Progenitor cell of endocrine pancreas (in vitro differentiated cells): ENCODE measurements around the gene ZNF618. TPM values are rescaled to one million over a fixed set of nuclear protein-coding genes. Genes with fewer than 3 reads are reported as not detected.
A peak's percentile ranks its signal among the peaks of the same experiment; 100 is the strongest.

Experiments
- DNase-seq: peaks from one replicate; pipeline ENCODE4 v3.0.0; 2021; ENCODE audit warnings: low spot score; ENCODE audit not compliant: unreplicated experiment
- H3K27ac Mint-ChIP-seq: 2 replicates; pipeline ENCODE4 v1.8.0; 2021; ENCODE audit warnings: mild to moderate bottlenecking, moderate library complexity, mixed read lengths
- H3K27me3 Mint-ChIP-seq: 2 replicates; pipeline ENCODE4 v1.8.0; 2021; ENCODE audit warnings: mixed read lengths
- H3K36me3 Mint-ChIP-seq: 2 replicates; pipeline ENCODE4 v1.8.0; 2022; ENCODE audit warnings: mixed read lengths; ENCODE audit not compliant: insufficient read depth
- H3K4me1 Mint-ChIP-seq: 2 replicates; pipeline ENCODE4 v1.8.0; 2021; ENCODE audit warnings: low read depth, mixed read lengths
- H3K4me3 Mint-ChIP-seq: 2 replicates; pipeline ENCODE4 v1.8.0; 2021; ENCODE audit warnings: low read depth, mild to moderate bottlenecking, moderate library complexity, mixed read lengths
- H3K9me3 Mint-ChIP-seq: 2 replicates; pipeline ENCODE4 v1.8.0; 2021; ENCODE audit warnings: low read depth, mixed read lengths
- total RNA-seq: library from RNA; stranded (reverse); gene quantifications from 2 replicates; pipeline ENCODE4 v1.2.1, GENCODE V29; 2021
- TF ChIP-seq, protein P1 (sequence below): fragments of 200-600 bp; sonication (generic); IDR thresholded peaks from one replicate; pipeline ENCODE4 v1.5.0; 2021; ENCODE audit warnings: antibody characterized with exemption, mild to moderate bottlenecking; ENCODE audit not compliant: unreplicated experiment

Gene ZNF618
- total RNA-seq, 1 donor from 2014 or later = 85.8 TPM

DNA sequence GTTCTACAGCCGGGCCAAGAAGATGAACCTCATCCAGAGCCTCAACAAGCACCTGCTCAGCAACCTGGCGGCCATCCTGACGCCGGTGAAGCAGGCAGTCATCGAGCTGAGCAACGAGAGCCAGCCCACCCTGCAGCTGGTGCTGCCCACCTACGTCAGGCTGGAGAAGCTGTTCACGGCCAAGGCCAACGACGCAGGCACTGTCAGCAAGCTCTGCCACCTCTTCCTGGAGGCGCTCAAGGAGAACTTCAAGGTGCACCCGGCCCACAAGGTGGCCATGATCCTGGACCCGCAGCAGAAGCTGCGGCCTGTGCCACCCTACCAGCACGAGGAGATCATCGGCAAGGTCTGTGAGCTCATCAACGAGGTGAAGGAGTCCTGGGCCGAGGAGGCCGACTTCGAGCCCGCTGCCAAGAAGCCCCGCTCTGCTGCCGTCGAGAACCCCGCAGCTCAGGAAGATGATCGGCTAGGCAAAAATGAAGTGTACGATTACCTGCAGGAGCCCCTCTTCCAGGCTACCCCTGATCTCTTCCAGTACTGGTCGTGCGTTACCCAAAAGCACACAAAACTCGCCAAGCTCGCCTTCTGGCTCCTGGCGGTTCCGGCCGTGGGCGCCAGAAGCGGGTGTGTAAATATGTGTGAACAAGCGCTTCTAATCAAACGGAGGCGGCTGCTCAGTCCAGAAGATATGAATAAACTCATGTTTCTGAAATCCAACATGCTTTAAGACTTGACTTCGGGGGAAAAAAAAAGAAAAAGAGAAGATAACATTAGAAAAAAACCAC is 173.5 kb downstream of the ZNF618 start:
- peaks cover 3% of the 10 kb centered on the region for H3K4me1 Mint-ChIP-seq
- no peaks in the 10 kb centered on the region for H3K27me3 Mint-ChIP-seq
- no peak for DNase-seq
- peak overlapping the region; percentile 81 for H3K27ac Mint-ChIP-seq
- H3K36me3 Mint-ChIP-seq = peaks cover 56% of the 10 kb centered on the region
- H3K4me3 Mint-ChIP-seq = no peak overlapping the region
- TF ChIP-seq, protein P1, sequence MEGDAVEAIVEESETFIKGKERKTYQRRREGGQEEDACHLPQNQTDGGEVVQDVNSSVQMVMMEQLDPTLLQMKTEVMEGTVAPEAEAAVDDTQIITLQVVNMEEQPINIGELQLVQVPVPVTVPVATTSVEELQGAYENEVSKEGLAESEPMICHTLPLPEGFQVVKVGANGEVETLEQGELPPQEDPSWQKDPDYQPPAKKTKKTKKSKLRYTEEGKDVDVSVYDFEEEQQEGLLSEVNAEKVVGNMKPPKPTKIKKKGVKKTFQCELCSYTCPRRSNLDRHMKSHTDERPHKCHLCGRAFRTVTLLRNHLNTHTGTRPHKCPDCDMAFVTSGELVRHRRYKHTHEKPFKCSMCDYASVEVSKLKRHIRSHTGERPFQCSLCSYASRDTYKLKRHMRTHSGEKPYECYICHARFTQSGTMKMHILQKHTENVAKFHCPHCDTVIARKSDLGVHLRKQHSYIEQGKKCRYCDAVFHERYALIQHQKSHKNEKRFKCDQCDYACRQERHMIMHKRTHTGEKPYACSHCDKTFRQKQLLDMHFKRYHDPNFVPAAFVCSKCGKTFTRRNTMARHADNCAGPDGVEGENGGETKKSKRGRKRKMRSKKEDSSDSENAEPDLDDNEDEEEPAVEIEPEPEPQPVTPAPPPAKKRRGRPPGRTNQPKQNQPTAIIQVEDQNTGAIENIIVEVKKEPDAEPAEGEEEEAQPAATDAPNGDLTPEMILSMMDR = no peak
- no peaks in the 10 kb centered on the region for H3K9me3 Mint-ChIP-seq

DNA sequence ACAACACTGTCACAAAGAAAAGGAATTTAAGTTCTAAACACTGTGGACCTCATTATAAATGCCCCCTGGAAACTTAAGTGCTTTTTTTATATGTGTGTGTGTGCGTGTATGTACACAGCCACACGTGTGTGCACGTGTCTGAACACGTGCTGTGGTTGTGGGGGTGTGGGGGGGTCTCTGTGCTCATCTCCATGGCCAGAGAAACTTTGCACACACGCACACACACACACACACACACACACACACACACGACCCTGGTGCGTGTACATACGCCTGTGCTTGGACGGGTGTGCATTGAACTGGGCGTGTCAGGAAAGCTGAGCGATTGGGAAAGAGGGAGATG is 174.1 kb downstream of the ZNF618 start:
- H3K9me3 Mint-ChIP-seq = no peaks in the 10 kb centered on the region
- H3K27ac Mint-ChIP-seq = no peak overlapping the region
- H3K36me3 Mint-ChIP-seq = peaks cover 52% of the 10 kb centered on the region
- peaks cover 3% of the 10 kb centered on the region for H3K4me1 Mint-ChIP-seq
- H3K27me3 Mint-ChIP-seq = no peaks in the 10 kb centered on the region
- DNase-seq = no peak
- TF ChIP-seq, protein P1 = no peak
- H3K4me3 Mint-ChIP-seq = no peak overlapping the region

DNA sequence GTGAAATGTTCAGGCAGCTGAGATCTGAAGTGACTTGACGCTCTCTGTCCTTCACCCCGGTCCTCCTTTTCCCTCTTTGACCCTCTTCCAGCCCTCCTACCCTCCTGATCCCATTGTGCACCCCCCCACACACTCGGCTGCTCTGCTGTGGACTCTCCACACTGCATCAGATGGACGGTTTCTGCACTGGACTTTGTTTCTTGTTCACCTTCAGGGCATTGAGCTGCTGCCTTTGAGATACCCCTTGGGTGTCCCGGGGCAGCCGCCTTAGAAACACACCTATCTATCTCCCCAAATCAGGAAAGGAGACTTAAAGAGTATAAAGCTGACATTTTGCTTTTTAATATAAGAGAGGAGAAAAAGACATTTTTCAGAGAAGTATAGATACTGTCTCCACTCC is 174.5 kb downstream of the ZNF618 start:
- H3K4me1 Mint-ChIP-seq = peaks cover 3% of the 10 kb centered on the region
- H3K9me3 Mint-ChIP-seq = no peaks in the 10 kb centered on the region
- TF ChIP-seq, protein P1 = no peak
- no peak overlapping the region for H3K27ac Mint-ChIP-seq
- no peak for DNase-seq
- H3K27me3 Mint-ChIP-seq = no peaks in the 10 kb centered on the region
- H3K4me3 Mint-ChIP-seq = no peak overlapping the region
- H3K36me3 Mint-ChIP-seq = peaks cover 50% of the 10 kb centered on the region

DNA sequence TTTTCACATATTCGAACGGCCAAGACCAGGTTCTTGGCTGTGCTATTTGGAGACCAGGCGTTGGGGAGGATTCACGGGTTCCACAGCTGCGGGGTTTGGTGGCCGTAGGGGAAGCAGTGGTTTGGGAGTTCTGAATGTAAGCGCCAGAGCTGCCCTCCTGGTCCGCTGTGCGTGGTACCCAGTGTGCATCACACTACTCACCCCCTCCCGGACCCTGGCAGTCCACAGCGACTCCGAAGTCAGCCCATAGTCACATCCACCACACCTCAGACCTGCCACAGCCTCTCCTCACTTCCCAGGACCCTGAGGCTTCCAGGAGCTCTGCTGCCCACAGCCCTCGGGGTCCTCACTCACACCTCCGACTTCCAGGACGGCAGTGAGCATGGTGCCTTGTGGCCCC is 175.2 kb downstream of the ZNF618 start:
- DNase-seq = no peak
- Mint-ChIP-seq H3K27me3 (no peaks in the 10 kb centered on the region), H3K4me3 (no peak overlapping the region), H3K4me1 (peaks cover 3% of the 10 kb centered on the region), H3K9me3 (no peaks in the 10 kb centered on the region), H3K36me3 (peaks cover 48% of the 10 kb centered on the region), H3K27ac (no peak overlapping the region)
- TF ChIP-seq, protein P1 = no peak

DNA sequence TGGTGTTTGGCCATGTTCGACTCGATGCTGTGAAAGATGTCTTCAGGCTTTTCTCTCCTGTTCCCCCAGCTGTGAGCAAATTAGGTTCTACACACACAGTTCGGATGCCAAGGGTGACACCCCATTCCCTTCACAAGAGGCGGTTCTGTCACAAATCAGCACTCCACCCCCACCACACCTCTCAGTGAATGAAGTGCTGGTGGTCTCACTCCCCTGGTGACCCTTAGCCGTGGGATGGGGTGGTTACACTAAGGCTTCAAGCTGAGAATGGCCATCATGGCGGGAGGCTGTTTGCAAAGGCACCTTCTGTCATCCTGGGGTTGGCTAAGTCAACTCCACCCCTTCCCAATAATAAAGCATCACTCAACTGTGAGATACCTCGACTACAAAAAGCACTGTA is 175.6 kb downstream of the ZNF618 start:
- DNase-seq = no peak
- no peaks in the 10 kb centered on the region for H3K27me3 Mint-ChIP-seq
- peaks cover 3% of the 10 kb centered on the region for H3K4me1 Mint-ChIP-seq
- H3K36me3 Mint-ChIP-seq = peaks cover 52% of the 10 kb centered on the region
- TF ChIP-seq, protein P1 = no peak
- no peaks in the 10 kb centered on the region for H3K9me3 Mint-ChIP-seq
- H3K27ac Mint-ChIP-seq = no peak overlapping the region
- no peak overlapping the region for H3K4me3 Mint-ChIP-seq
